GM18498 (cell line): ENCODE data around the gene SAMHD1.
A peak's percentile ranks its signal among the peaks of the same experiment; 100 is the strongest.
"Not testable (repeated sequence)": the region's sequence is repeated elsewhere in the genome, so short reads cannot be mapped to it uniquely, and the experiment has no call there.

Experiments used
- ATAC-seq: cut with Tn5 transposase; IDR thresholded peaks from one replicate; pipeline ENCODE4 v1.9.1; 2021; ENCODE audit warnings: mild to moderate bottlenecking, moderate library complexity; ENCODE audit not compliant: unreplicated experiment

SAMHD1 gene

GRCh38 chr20:36951198-36951978 lies at the start of gene SAMHD1:
Gene SAMHD1 (minus strand): TSS chr20:36951708. CDS start chr20:36951643, 65 bp downstream.
- ATAC-seq = peak; percentile 90

DNA sequence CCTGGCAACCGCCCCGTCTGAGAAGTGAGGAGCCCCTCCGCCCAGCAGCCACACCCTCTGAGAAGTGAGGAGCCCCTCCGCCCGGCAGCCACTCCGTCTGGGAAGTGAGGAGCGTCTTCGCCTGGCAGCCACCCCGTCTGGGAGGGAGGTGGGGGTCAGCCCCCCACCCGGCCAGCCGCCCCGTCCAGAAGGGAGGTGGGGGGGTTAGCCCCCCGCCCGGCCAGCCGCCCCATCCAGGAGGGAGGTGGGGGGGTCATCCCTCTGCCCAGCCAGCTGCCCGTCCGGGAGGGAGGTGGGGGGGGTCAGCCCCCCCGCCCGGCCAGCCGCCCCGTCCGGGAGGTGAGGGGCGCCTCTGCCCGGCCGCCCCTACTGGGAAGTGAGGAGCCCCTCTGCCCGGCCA lies 48.7 kb upstream of the SAMHD1 start:
- ATAC-seq = not testable (repeated sequence)

DNA sequence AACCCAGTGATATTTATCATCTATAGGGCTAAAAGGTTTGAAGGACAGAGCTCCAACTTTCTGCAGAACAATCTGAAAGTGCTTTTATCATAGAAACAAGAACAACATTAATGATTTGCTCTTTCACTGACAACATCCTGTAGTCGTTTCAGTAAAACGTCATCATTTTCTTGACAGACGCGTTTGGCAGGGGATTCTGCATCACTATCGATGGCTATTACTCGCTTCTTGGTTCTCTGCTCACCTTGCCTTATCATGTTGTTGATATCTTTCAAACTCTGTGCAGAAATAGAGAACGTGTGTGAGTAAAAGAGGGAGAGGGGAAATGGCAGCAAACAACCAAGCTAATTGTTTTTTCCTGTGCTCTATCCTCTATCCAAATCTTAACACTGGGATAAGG lies 47.1 kb upstream of the SAMHD1 start:
- ATAC-seq = no peak

DNA sequence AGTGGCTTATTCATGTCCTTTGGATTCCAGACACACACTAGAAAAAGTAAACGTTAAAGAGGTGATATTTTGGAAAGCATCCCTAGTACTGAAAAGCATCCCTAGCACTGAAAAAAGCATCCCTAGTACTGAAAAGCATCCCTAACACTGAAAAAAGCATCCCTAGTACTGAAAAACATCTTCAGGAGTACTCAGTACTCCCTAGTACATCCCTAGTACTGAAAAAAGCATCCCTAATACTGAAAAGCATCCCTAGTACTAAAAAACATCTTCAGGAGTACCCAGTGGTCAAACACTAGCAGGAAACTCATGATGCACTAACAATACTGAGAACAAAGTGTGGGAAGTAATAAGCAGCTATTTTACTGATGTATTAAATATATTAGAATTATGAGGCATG lies 45.6 kb upstream of the SAMHD1 start:
- ATAC-seq = no peak

- ATAC-seq = not testable (repeated sequence)
Measured at GRCh38 chr20:36994221-36994620, 42.7 kb upstream of the SAMHD1 start.

- ATAC-seq = no peak
Measured at GRCh38 chr20:36992802-36993334, 41.4 kb upstream of the SAMHD1 start.

DNA sequence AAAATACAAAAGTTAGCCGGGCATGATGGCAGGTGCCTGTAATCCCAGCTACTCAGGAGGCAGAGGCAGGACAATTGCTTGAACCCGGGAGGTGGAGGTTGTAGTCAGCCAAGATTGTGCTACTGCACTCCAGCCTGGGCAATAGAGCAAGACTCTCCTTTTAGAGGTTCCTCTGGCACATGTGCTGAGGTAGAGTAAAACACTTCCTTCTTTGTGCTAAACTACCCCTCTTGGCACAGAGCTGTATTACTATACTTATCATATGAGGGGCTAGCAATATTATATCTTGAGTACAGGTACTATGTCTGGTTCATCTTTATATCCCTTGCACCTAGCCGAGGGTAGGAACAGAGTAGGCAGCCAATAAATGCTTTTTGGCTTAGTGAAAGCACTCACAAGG lies 40.2 kb upstream of the SAMHD1 start:
- ATAC-seq = no peak

- no peak for ATAC-seq
Measured at GRCh38 chr20:36989797-36990196, 38.3 kb upstream of the SAMHD1 start.

GRCh38 chr20:36988494-36988966 lies 37.0 kb upstream of the SAMHD1 start:
- ATAC-seq = no peak

DNA sequence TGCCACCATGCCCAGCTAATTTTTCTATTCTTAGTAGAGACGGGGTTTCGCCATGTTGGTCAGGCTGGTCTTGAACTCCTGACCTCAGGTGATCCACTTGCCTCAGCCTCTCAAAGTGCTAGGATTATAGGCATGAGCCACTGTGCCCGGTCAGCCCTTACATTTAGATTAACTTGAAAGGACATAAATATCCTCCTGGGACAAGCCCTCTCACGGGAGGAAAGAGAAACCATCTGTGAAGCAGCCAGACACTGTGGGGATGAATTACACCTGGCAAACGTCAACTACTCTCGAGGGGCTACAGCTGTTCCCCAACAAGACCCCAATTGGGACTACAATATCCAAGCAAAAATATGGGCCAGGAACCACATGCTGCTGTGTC lies 32.7 kb upstream of the SAMHD1 start:
- no peak for ATAC-seq

DNA sequence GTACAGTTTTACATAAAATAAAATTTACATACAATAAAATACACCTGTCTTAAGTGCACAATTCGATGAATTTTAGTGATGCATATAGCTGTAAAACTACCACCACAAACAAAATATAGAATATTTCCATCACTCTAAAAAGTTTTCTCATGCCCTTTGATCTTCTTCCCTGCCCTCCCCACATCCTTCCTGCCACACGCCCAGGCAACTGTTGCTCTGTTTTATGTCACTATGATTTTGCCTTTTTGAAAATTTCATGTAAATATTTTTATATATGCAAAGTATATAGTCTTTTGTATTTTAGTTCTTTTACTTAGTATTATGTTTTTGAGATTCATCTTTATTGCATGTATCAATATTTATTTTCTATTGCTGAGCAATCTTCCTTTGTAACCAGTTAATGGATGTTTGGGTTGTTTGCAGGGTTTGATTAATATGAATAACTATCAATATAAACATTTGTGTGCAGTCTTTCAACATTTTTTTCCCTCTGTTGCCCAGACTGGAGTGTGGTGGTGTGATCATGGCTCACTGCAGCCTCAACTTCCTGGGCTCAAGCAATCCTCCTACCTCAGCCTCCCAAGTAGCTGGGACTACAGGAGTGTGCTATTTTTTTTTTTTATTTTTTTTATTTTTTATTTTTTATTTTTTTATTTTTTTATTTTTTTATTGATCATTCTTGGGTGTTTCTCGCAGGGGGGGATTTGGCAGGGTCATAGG lies 23.8 kb upstream of the SAMHD1 start:
- no peak for ATAC-seq

GRCh38 chr20:36974660-36975059 lies 23.2 kb upstream of the SAMHD1 start:
- no peak for ATAC-seq

DNA sequence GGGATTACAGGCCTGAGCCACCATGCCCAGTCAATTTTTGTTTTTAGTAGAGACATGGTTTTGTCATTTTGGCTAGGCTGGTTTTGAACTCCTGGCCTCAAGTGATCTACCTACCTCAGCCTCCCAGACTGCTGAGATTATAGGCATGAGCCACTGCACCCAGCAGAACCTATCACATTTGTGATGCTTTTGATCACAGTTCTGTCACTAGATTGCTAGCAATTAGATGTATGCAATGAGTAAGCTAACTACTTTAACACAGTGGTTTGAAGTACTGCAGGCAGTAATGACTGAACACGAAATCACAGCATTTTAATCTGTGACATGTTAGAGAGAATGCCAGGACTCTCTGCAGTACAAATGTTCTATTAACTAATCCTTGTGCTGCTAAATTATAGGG lies 19.6 kb upstream of the SAMHD1 start:
- no peak for ATAC-seq

- ATAC-seq = no peak
Measured at GRCh38 chr20:36969478-36970186, 18.1 kb upstream of the SAMHD1 start.

GRCh38 chr20:36969051-36969450 lies 17.5 kb upstream of the SAMHD1 start:
- ATAC-seq = no peak

DNA sequence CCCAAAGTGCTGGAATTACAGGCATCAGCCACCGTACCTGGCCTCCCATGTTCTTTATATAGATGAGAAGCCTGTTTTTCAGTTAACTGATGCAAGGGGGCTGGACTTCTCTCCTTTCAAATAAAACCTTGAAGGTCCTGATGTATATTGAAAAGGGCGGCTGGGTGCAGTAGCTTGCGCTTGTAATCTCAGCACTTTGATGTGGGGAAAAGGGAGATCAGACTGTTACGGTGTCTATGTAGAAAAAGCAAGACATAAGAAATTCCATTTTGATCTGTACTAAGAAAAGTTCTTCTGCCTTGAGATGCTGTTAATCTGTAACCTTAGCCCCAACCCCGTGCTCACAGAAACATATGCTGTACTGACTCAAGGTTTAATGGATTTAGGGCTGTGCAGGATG lies 16.1 kb upstream of the SAMHD1 start:
- no peak for ATAC-seq

DNA sequence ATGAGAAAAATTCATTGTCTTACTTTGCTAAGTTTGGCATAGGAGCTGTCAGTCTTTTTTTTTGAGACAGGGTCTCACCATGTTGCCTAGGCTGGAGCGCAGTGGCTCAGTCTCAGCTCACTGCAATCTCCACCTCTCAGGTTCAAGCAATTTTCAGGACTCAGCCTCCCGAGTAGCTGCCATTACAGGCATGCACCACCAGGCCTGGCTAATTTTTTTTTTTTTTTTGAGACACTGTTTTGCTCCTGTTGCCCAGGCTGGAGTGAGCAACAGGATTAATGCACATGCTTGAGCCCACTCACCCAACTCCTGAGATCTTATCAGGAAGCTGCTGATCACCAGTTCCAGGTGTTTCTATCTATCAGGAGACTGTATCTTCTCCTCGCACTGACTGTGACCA lies 15.5 kb upstream of the SAMHD1 start:
- not testable (repeated sequence) for ATAC-seq

DNA sequence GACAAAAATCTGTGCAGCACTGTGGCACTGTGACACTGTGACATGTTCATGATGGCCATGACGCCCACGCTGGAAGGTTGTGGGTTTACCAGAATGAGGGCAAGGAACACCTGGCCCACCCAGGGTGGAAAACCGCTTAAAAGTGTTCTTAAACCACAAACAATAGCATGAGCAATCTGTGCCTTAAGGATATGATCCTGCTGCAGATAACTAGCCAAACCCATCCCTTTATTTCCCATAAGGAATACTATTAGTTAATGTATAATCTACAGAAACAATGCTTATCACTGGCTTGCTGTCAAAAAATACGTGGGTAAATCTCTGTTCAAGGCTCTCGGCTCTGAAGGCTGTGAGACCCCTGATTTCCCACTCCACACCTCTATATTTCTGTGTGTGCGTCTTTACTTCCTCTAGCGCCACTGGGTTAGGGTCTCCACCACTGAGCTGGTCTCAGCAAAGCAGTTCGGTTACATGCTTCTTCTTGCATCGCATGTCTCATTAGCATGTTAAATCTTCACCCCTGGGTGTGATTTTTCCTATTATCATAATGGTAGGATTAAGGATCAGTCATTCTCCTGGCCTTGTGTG lies 10.9 kb upstream of the SAMHD1 start:
- not testable (repeated sequence) for ATAC-seq

DNA sequence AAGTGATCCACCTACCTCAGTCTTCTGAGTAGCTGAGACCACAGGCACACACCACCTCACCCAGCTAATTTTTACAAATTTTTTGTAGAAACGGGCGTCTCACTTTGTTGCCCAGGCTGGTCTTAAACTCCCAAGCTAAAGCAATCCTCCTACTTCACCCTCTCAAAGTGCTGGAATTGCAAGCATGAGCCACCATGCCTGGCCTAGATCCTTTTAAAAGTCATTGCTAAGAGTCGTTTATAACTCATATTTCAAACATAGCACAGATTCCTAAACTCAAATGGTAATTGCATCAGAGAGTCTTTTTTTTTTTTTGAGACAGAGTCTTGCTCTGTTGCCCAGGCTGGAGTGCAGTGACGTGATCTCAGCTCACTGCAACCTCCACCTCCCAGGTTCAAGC lies 7.7 kb upstream of the SAMHD1 start:
- no peak for ATAC-seq

DNA sequence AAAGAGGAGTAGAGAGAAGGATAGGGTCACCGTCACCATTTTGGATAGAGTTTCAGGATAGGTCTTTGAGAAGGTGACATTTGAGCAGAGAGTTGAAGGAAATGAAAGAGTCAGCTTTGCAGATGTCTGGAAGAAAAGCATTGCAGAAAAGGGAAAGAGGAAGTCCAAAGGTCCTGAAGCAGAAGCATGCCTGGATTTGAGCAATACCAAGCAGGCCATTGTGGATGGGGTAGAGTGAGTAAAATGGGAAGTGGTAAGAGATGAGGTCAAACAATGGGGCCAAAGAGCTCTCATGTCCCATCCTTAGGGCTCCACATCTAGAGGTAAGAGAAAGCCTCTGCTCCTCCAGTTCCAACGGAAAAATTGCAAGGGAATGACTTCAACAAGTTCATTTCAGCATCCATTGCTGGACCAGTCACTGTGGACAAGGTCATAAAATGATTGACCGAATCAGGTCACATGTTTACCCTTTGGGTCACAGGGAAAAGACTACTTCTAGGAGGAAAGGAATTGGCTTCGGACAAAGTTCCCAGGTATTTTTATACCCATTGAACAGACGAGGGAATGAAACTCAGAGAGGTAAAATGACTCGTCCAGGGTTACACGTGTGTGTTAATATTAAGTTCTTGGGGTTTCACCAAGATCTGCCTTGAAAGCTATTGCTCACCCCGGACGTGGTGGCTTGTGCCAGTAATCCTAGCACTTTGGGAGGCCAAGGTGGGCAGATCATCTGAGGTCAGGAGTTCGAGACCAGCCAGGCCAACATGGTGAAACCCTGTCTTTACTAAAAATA lies 6.6 kb upstream of the SAMHD1 start:
- no peak for ATAC-seq
